Measurements from ENCODE around the gene ADAMTS13. TPM values are rescaled to one million over a fixed set of nuclear protein-coding genes. Genes with fewer than 3 reads are reported as not detected.

ADAMTS13 gene
- total RNA-seq, 1 experiment from 2014 or later: 0.20 TPM

DNA sequence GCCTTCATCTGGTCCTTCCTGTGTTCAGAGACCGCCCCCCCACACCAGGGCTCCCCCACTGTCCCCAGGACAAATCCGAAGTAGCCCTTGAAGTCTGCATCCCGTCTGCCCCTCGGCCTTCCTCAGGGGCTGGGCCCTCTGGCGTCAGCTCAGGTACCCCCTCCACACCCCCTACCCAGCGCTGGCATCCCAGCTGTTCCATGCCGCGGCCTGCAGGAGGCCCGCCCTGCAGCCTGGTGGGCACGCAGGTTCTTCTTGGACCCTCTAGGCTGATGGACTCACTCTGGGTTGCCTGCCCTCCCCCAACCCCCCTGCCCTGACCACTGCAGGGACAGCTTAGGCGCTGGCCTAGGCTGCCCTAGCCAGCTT, 50.1 kb downstream of the ADAMTS13 start:
- DNase-seq (ENCODE audit: low read depth): no peak

DNA sequence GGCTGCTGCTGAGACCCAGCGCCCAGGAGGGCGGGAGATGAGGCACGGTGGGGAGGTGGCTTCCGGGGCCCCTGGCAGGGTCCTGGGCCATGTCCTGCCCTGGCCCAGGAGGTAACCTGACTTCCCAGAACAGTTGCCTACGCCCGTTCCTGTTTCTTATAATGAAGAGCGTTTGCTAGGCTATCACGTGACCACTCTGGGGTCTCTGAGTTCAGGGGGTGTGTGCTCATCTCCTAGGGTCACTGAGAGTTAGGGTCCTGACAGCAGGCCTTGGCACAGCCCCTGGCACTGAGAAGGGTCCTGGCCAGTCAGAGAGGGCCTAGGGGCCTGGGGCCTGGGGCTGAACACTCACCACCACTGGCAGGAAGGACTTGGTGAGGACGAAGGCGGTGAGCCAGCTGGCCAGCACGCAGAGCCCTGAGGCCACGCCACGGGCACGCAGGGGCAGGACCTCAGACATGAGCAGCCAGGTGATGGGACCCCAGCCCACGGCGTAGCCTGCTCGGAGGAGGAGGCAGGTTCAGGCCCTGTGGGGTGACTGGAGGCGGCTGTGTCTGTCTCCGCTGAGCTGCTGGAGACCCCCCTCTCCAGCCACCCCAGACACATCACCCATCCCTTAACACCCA, 50.7 kb downstream of the ADAMTS13 start:
- no peak for DNase-seq (ENCODE audit: low read depth)

DNA sequence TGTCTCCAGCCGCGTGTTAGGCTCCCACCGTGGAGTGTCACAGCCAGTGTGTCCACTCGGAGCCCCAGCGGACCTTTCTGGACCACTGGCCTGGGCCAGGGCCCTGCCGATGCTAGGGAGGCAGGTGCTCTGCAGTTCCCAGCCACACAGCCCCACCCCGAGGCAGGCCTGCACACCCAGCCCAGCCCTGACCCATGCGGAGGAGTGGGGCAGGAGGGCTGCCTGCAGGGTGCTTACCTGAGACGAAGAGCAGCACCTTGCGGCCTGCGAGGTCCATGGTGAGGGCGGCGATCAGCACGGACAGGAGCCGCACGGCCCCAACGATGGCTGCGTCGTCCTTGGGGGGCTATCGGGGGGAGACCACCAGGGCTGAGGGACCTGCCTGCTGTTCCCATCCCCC, 51.6 kb downstream of the ADAMTS13 start:
- DNase-seq (ENCODE audit: low read depth): no peak

DNA sequence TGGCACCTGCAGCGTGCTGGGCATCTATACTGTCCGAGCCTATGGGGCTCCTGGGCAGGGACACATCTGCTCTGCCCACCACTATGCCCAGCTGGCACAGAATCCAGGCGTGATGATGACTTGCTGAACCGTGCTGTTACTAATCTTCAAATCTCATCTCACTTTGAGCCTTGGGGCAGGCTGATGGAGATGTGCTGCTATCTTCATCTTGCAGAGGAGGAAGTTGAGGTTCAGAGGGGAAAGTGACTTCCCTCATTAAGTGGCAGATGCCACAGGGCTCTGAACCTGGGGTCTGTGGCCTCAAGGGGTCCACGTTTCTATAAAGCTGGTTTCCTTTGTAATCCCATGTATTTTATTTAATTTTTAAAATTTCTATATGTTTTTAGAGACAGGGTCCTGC, 52.0 kb downstream of the ADAMTS13 start:
- DNase-seq (ENCODE audit: low read depth): no peak

DNA sequence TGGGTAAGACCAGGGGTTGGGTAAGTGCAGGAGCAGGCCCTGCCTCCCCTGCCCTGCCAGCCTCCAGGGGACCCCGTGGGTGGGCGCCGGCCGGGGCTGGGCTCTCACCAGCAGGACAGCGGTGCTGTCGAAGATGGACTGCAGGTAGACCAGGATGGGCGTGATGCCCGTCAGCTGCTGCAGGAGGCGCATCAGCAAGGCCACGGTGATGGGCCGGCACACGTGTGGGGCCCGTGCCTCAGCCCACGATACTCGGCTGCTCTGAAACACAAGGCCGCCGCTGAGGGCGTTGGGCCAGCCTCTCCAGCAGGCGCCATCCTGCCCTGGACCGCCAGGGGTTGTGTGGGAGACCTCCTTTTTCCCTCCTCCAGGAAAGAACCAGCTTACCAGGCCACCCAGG, 52.7 kb downstream of the ADAMTS13 start:
- no peak for DNase-seq (ENCODE audit: low read depth)

DNA sequence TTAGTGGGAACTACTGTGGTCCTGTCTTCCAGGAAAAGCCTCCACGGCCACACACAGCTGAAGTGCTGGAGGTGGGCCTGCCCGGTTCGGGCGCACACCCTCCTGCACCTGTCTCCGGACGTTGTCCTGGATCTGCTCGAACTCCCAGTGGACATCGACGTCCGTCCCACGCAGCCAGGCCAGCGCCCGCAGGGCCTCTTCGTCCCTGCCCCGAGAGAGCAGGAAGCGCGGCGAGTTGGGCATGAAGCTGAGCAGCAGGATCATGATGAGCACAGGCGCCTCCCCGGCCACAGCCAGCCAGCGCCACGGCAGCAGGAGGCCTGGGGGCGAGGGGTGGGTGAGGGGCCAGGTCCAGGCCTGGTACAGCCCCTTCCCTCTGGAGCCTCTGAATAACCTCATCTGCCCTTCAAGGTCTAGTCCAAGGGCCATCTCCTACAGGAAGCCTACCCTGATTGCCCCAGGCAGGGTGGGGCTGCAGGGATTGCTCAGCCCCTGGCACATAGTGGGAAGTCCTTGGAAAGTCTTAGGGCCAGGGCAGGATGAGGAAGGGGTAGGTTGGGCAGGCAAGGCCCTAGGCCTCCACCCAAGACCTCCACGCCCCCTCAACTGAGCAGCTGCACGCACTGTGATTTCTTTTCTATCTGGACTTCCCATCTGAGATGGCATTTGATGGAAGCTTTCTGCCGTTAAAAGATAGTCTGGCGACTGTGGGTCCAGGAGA, 53.3 kb downstream of the ADAMTS13 start:
- DNase-seq (ENCODE audit: low read depth): no peak

DNA sequence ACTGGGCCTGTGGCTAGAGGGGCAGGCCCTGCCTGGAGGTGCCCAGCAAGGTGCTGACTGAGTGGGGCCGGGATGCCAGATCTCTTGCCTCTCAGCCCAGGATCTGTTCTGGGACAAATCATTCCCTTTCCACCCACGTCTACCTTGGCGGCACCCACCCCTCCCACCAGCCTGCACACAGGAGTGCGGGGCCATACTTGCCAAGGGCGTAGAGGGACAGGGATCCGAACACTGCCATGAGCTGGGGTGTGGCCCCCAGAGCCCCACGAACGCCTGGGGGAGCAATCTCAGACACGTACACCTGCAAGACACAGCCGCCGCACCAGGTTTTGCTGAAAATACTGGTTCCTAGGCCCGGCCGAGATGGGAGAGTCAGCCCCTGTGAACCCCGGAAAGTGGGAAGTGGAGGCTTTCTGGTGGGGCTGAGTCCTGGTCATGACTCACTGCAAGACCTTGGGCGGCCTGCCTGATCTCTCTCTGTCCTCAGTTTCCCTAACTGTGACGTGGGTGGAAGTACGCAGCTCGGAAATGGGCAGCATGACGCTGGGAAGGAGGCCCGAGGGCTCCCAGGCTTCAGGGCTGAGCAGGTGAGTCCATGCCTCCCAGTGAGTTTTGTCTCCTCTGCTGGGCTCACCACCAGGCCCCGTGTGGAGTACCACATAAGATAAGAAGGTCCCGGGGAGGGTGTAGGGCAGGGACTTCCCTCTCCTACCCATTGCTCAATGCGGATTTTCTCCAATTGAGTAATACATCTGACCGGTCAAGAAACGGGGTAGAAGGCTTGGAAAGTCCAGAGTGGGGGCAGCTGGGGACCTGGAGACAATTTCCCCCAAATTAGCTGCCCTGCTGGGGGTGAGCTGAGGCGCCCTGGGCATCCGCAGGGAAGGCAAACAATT, 54.1 kb downstream of the ADAMTS13 start:
- DNase-seq (ENCODE audit: low read depth): no peak

DNA sequence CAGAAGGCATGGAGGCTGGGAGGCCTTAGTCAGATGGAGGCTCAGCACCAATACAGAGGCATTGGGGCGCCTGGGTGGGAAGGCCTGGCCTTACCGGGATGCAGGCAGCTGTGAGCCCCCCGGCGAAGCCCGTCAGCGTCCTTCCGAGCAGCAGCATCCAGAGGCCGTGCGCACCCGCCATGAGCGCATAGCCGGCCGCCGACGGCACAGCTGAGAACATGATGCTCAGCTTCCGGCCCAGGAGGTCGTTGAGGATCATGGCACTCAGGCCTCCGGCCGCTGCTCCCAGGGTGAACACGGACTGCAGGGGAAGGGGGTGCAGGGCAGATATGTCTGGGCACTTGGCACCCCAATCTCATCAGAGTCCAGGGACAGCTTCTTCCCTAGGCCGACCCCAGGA, 54.8 kb downstream of the ADAMTS13 start:
- DNase-seq (ENCODE audit: low read depth): no peak

DNA sequence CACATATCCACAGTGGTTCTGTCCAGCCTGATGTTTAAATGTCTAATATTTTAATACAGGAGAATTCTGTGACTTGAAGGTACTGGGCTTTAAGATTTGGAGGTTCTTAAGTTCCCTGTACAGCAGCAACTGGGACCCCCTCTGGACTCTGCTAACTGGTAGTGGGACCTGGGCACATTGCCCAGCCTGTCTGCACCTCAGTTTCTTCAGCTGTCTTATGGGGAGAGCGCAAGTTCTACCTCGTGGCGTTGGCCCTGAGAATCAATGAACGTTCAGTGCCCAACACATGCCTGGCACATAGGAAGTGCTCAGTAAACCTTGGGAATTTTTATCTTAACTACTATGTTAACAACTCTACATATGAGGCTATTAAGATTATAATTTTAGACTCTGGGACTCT, 55.3 kb downstream of the ADAMTS13 start:
- DNase-seq (ENCODE audit: low read depth): no peak

DNA sequence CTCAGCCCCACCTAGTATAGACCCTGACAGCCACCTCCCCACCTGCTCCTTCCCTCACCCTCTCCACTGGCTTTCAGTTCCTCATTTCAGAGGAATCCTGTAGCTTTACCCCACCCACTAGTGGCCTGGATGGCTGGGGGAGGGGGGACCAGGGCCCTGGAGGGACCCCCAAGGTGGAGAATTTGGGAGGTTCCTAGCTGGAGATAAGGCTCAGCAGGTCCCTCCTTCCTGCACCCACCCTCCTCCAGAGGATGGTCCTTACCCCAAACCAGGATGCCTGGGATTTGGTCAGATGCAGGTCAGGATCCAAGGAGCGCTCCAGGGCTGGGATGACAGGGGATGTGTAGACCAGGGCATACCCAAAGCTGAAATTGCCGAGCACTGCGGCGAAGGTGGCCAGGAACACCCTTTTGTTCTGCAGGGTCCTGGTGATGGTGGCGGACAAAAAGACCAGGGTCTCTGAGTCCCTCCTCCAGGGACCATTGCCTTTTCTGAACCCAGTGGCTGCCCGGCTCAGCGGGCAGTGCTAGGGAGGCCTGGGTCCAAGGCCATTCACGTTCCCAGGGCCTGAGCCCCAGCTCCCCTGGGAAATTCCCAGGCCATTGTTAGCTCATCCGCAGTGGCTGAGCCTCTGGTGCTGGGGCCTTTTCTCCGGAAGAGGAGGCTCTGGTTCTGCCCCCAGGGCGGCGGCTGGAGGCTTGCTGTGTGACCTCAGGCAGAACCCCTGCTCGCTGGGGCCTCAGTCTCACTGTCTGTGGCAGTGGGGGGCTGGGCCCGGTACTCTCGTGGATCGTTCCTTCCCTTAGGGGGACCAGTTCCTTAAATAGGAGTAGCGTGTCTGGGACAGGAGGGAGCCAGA, 56.1 kb downstream of the ADAMTS13 start:
- DNase-seq (ENCODE audit: low read depth): peak; percentile 62

DNA sequence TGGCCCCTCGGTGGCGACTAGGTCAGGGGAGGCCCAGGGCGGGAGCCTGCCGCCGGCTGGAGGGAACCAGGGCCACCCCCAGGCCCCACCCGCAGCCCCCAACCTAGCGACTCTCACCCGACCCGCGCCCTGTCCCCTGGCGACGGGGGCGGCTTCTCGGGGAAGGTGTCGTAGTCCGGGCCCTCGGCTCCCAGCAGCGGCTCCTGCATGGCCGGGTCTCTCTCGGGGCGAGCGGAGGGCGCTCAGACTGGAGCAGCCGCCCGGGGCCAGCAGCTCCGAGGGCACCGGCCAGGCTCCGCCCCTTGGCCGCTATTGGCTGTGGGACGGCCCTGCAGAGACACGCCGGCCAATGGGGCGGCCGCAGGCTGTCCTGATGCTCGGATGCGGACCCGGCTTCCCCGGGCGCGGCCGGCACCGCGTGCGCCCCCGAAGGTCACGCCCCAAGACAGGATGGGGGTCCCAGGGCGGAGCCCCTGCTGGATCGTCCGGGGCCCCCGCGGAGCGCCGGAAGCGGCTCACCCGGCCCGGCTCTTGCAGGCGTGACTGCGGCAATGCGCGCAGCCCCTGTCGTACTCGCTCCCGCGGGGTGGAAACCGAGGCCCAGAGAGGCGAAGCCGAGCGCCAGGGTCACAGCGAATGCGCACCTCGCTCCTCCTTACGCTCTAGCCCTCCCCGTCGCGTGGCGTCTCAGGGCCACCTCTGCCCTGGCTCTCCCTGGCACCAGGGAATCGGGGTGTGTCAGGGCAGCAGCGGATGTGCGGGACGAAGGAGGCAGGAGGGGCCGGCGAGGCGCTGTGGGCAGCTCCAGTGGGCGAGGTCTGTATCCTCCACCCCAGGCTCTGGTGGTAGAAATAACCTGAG, 56.9 kb downstream of the ADAMTS13 start, which contains the start of gene SLC2A6:
Gene SLC2A6 (minus strand): TSS at position 249 of the 861 bp plus-strand sequence. CDS start 40 bp downstream, at position 209.
- DNase-seq (ENCODE audit: low read depth): peak; percentile 81

DNA sequence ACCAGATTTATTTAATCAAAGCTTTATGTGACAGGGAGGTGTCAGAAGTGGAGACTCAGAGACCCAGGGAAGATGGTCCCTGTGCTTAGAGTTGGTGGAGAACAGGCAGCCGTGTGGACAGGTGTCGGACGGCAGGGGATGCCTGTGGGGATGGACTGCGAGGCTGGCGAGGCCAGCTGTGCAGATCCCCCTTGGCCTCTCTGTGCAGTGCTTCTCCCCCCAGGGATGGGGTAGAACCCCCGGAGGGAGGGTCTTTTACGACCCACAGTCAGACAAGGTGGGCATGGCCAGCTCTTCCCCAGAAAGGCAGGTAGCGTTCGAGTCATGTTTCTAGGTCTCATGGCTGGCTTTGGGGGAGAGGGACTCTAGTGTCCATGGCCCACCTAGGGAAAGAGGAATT, 61.4 kb downstream of the ADAMTS13 start:
- DNase-seq (ENCODE audit: low read depth): no peak

DNA sequence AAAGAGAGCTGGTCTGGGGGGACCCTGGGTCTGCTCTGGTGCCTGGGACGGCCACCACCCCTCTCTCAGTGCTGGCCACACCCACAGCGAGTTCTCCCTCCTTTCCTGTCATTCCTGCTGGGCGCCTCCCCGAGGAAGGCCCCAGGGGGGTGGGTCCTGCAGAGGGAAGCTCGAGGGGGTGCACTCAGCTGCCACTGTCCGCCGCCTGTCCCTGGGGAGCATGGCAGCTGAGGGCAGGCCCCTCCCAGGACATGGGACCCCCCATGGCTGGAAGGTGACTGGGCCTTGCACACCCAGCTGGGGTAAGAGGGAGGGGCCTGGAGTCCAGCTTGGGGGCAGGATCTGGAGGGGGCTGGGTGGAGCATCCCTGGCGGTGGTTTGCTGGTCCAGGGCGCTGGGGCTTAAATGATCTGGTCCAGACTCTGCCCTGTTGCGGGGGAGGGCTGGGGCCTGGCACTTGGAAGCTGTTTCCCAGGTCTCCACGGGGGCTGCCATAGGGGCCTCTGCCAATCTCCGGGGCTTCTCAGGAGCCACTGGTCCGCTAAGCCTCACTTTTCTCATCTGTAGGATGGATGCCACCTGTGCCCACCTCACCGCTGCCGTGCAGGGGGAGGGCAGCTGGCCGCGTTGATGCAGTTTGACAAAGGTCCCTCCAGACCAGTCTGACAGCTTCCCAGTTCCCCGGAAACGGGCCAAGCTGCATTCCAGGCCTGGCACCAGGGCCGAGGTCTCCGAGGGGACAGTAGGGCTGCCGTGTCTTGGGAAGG, 62.7 kb downstream of the ADAMTS13 start:
- DNase-seq (ENCODE audit: low read depth): no peak

DNA sequence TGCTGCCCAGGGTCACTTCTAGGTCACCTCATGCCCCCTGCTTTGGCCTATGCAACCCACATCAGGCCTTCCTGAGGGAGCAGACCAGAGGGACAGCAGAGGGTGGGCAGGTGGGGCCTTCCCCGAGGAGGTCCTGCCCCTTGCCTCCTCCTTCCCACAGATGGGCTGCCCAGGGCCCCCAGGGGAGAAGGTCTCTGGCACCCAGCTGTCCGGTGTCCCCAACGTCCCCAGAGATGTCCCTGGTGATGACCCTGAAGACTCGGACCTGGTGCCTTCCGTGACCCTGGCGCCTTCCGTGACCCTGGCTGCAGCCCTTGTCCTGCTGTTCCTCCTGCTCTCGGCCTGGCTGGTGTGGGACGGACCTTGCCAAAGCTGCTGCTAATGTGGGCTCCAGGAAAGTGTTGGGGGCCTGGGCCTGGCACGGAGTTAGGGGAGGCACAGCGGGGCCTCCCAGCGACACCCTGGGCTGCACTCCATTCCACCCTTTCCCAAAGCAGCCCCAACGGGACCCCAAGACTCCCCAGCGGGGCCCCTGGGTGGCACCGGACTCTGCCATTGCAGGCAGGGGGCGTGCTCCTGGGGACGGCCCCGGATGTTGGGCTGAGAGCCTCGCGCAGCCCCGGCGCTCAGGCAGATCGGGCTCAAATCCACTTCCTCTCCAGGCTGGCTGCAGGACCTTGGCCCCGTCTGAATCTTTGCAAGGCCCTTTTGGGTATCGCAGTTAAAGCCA, 63.5 kb downstream of the ADAMTS13 start:
- DNase-seq (ENCODE audit: low read depth): no peak

DNA sequence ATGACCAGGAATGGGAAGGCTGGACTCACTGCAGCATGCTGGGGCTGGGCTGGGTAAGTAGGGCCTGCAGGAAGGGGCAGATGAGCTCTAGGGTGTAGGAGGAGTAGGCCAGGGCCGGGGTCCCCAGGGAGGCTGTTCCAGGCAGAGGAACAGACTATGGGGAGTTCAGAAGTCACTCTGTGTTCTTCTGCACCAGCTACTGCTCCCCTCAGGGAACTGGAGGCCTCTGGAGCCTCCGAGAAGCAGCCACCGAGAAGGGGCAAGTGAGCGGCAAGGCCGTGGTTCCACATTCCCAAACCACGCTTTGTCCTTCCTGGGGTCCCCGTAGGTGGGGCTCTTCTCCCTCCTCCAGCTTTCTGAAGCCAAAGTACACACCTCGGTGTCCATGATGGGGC, 65.2 kb downstream of the ADAMTS13 start:
- DNase-seq (ENCODE audit: low read depth): no peak

DNA sequence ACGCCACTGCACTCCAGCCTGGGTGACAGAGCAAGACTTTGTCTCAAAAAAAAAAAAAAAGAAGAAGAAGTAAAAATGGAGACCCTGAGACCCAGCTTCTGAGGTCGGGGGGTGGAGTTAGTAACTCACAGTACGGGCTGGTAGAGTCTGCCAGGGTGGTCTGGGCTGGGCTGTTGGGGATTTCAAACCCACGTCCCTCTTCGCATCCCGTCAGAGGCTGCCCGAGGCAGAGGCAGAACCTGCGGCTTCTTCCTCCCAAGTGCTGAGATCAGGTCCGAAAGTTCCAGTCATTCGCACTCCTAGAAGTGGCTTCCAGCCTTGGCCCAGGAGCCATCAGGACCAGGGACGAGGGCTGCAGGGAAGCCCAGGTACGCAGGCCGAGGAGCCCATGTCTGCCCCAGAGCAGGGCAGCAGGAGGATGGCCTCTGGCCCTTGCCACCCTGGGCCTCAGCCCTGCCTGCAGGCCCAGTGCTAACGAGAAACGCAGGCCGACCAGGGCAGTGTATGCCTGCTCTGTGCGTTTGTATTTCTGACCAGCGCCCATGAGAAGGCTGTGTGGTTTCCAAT, 66.6 kb downstream of the ADAMTS13 start:
- no peak for DNase-seq (ENCODE audit: low read depth)

DNA sequence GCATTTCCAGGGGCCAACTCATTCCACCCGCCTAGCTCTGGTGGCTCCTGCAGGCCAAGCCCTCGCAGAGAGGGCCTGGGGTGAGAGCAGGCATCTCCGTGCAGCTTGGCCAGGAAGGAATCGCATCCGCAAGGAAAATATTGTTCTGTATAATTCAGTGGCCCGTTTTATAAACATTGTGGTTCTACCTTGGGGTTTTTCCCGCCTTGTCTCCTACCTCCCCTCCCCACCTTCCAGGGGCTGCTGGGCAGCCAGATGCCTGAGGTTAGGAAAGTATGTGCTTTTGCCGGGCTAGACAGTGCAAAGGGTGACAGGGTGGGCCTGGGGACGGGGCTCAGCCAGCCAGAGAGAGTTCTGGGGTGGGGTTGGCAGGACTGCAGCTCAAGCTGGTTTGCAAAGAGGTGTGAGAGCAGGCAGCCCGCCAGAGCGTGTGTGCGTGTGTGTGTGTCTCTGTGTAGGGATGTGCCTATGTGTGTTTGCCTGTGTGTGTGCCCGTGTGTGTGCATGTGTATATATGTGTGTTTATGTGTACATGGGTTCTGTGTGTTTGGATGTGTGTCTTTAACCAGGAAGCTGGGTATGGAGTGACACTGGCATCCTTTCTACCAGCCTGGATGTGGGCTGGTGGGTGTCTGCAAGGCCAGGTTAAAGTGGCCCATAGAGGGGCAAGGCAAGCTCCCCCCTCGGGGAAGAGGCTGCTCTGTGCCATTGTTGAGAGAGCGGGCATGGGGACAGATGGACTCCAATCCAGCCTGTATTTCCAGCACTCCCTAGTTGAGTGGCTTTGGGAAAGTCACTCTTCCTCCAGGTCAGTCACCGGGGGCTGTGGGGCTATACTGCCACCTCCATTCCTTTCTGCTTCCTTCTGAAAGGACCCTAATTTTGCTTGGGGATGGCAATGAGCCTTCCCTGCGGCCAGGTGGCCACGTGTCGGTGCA, 67.4 kb downstream of the ADAMTS13 start:
- DNase-seq (ENCODE audit: low read depth): peak; percentile 83

DNA sequence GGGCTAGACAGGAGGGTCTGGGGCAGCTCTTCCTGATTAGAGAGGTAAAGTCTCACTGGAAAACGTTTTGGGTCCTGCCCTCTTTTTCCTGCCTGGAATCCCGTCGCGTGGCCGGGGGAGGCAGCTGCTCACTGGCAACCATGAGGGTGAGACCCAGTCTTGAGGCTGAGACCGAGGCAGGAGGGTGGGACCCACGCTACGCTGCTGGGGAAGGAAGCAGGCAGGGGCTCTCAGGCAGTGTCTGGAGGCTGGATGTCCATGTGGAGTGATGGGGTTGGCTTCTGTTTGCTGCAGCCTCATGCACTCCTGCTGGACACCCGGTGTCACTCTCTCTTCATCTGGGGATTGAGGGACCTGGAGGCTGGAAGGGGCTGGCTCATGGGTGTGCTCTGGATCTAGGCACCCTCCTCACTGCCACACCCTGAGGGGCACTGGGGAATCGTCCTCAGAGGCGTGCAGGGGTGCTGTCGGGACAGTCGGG, 68.1 kb downstream of the ADAMTS13 start:
- peak; percentile 20 for DNase-seq (ENCODE audit: low read depth)

All from M059J (cell line).